Lower leg skin (tissue), 3 donors: ENCODE results near the gene SUB1.

Experiments
- CTCF ChIP-seq, 3 donors: fragments of 450-650 bp; IDR thresholded peaks; one replicate each; pipeline ENCODE4 v1.5.1; 2016; ENCODE audit warnings: antibody characterized with exemption in 3 of 3, mild to moderate bottlenecking in 3 of 3, moderate library complexity in 2 of 3
- POLR2A ChIP-seq, 2 donors: fragments of 450-650 bp; IDR thresholded peaks; one replicate each; pipeline ENCODE4 v1.6.1; 2016 to 2017; ENCODE audit warnings: antibody characterized with exemption in 2 of 2, mild to moderate bottlenecking in 1 of 2, moderate library complexity in 1 of 2

GRCh38 chr5:32586276-32586599 is 881 bp downstream of the SUB1 start:
- no peak for TF ChIP-seq CTCF (IDR thresholded peaks at IDR 0.05)
- no peak for TF ChIP-seq POLR2A (IDR thresholded peaks at IDR 0.05)
